B cell (primary cell): ENCODE data around the gene RCN2.
"Not testable (repeated sequence)": the region's sequence is repeated elsewhere in the genome, so short reads cannot be mapped to it uniquely, and the experiment has no call there.

ENCODE experiments used
- CTCF ChIP-seq: fragments of 200-600 bp; IDR thresholded peaks from one replicate; pipeline ENCODE4 v1.8.0; 2022; ENCODE audit warnings: antibody characterized with exemption, mild to moderate bottlenecking
- EZH2 ChIP-seq: IDR thresholded peaks from 2 replicates; pipeline ENCODE4 v1.6.1; 2012; ENCODE audit warnings: borderline replicate concordance, low read depth, mild to moderate bottlenecking, moderate library complexity, low read length; ENCODE audit not compliant: insufficient read depth, poor library complexity, severe bottlenecking

DNA sequence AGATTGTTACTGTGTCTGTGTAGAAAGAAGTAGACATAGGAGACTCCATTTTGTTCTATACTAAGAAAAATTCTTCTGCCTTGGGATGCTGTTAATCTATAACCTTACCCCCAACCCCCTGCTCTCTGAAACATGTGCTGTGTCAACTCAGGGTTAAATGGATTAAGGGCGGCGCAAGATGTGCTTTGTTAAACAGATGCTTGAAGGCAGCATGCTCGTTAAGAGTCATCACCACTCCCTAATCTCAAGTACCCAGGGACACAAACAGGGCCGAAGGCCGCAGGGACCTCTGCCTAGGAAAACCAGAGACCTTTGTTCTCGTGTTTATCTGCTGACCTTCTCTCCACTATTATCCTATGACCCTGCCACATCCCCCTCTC lies 31.6 kb upstream of the RCN2 start:
- TF ChIP-seq CTCF, EZH2: not testable (repeated sequence)
